Neural cell (in vitro differentiated cells): ENCODE results near the gene SAC3D1. TPM values are rescaled to one million over a fixed set of nuclear protein-coding genes. Genes with fewer than 3 reads are reported as not detected.
A peak's percentile ranks its signal among the peaks of the same experiment; 100 is the strongest.

Source experiments
- H2AFZ ChIP-seq: fragments of 200-600, 300-800 bp; sonication (generic), shearing (Covaris generic); 2 replicates; pipeline ENCODE4 v1.6.0; 2014; ENCODE audit warnings: low read depth, mild to moderate bottlenecking, antibody characterized with exemption, low read length, moderate library complexity
- H3F3A ChIP-seq: fragments of 200-600 bp; shearing (Covaris generic); 2 replicates; pipeline ENCODE4 v1.6.1; 2016; ENCODE audit warnings: mild to moderate bottlenecking, moderate library complexity, mixed read lengths, antibody characterized with exemption, low read length; ENCODE audit not compliant: insufficient read depth, poor library complexity, severe bottlenecking
- H3K27ac ChIP-seq: fragments of 200-600, 300-800 bp; sonication (generic), shearing (Covaris generic); 2 replicates; pipeline ENCODE4 v1.5.1; 2014; ENCODE audit warnings: mild to moderate bottlenecking, low read length, moderate library complexity
- H3K27me3 ChIP-seq: fragments of 300-800, 200-600 bp; sonication (generic), shearing (Covaris generic); 2 replicates; pipeline ENCODE4 v1.6.0; 2014; ENCODE audit warnings: mild to moderate bottlenecking, low read depth, low read length, moderate library complexity; ENCODE audit not compliant: insufficient read depth
- H3K36me3 ChIP-seq: fragments of 300-800, 200-600 bp; sonication (generic), shearing (Covaris generic); 2 replicates; pipeline ENCODE4 v1.5.1; 2014; ENCODE audit warnings: mild to moderate bottlenecking, antibody characterized with exemption, low read length, moderate library complexity; ENCODE audit not compliant: insufficient read depth
- H3K4me2 ChIP-seq: fragments of 300-800, 200-600 bp; sonication (generic), shearing (Covaris generic); 2 replicates; pipeline ENCODE4 v1.6.0; 2014; ENCODE audit warnings: mild to moderate bottlenecking, low read length
- H3K4me3 ChIP-seq: fragments of 300-800, 200-600 bp; sonication (generic), shearing (Covaris generic); 2 replicates; pipeline ENCODE4 v1.5.1; 2014; ENCODE audit warnings: mild to moderate bottlenecking, low read length, moderate library complexity
- H3K79me2 ChIP-seq: fragments of 200-600 bp; shearing (Covaris generic); replicated peaks from 2 replicates; pipeline ENCODE4 v1.6.0; 2014; ENCODE audit warnings: mild to moderate bottlenecking, low read length, moderate library complexity; ENCODE audit not compliant: insufficient read depth
- H3K9ac ChIP-seq: fragments of 300-800, 200-600 bp; sonication (generic), shearing (Covaris generic); 2 replicates; pipeline ENCODE4 v1.6.1; 2016; ENCODE audit warnings: mild to moderate bottlenecking, low read length, mixed read lengths
- H3K9me2 ChIP-seq: fragments of 200-600 bp; shearing (Covaris generic); 2 replicates; pipeline ENCODE4 v1.6.1; 2016; ENCODE audit warnings: mild to moderate bottlenecking, low read length, mixed read lengths; ENCODE audit not compliant: insufficient read depth
- H3K9me3 ChIP-seq: fragments of 200-600, 300-800 bp; sonication (generic), shearing (Covaris generic); 2 replicates; pipeline ENCODE4 v1.6.1; 2016; ENCODE audit warnings: mild to moderate bottlenecking, mixed run types, low read length, moderate library complexity, mixed read lengths
- H4K20me1 ChIP-seq: fragments of 200-600 bp; shearing (Covaris generic); 2 replicates; pipeline ENCODE4 v1.6.1; 2016; ENCODE audit warnings: mild to moderate bottlenecking, mixed run types; ENCODE audit not compliant: insufficient read depth
- CTCF ChIP-seq: fragments of 450-650 bp; IDR thresholded peaks from 2 replicates; pipeline ENCODE4 v1.5.1; 2014; ENCODE audit warnings: antibody characterized with exemption, mild to moderate bottlenecking, moderate library complexity; ENCODE audit not compliant: poor library complexity, severe bottlenecking
- EP300 ChIP-seq: fragments of 450-650 bp; conservative IDR thresholded peaks from 2 replicates; pipeline ENCODE4 v1.6.1; 2014; ENCODE audit warnings: antibody characterized with exemption, mild to moderate bottlenecking, moderate library complexity; ENCODE audit not compliant: poor library complexity, severe bottlenecking
- EZH2 ChIP-seq: fragments of 200-600, 300-800 bp; shearing (Covaris generic), sonication (generic); IDR thresholded peaks from 2 replicates; pipeline ENCODE4 v1.6.1; 2014; ENCODE audit warnings: antibody characterized with exemption, low read length, borderline replicate concordance, mild to moderate bottlenecking; ENCODE audit not compliant: insufficient read depth, poor library complexity, severe bottlenecking
- MXI1 ChIP-seq: fragments of 450-650 bp; conservative IDR thresholded peaks from 2 replicates; pipeline ENCODE4 v1.6.1; 2014; ENCODE audit warnings: antibody characterized with exemption, mild to moderate bottlenecking; ENCODE audit not compliant: poor library complexity, severe bottlenecking
- POLR2AphosphoS5 ChIP-seq: IDR thresholded peaks from 2 replicates; pipeline ENCODE4 v1.6.1; 2012
- RAD21 ChIP-seq: fragments of 450-650 bp; conservative IDR thresholded peaks from 2 replicates; pipeline ENCODE4 v1.6.1; 2014; ENCODE audit warnings: antibody characterized with exemption, mild to moderate bottlenecking, moderate library complexity
- SMC3 ChIP-seq: fragments of 450-650 bp; conservative IDR thresholded peaks from 2 replicates; pipeline ENCODE4 v1.6.1; 2014; ENCODE audit warnings: antibody characterized with exemption, mild to moderate bottlenecking, moderate library complexity; ENCODE audit not compliant: poor library complexity
- TAF1 ChIP-seq: IDR thresholded peaks from 2 replicates; pipeline ENCODE4 v1.6.1; 2012; ENCODE audit warnings: low read depth
- polyA plus RNA-seq: library from polyadenylated mRNA; depleted of rRNA; stranded (reverse); fragments of >200 nt; gene quantifications from 2 replicates; pipeline ENCODE4 v1.2.3, GENCODE V29; 2014
- TF ChIP-seq, protein P1 (sequence below): IDR thresholded peaks from 2 replicates; pipeline ENCODE4 v1.6.1; 2012; ENCODE audit warnings: borderline replicate concordance

SAC3D1 gene
- polyA plus RNA-seq, 1 donor from 2014 or later: 23.5 TPM

DNA sequence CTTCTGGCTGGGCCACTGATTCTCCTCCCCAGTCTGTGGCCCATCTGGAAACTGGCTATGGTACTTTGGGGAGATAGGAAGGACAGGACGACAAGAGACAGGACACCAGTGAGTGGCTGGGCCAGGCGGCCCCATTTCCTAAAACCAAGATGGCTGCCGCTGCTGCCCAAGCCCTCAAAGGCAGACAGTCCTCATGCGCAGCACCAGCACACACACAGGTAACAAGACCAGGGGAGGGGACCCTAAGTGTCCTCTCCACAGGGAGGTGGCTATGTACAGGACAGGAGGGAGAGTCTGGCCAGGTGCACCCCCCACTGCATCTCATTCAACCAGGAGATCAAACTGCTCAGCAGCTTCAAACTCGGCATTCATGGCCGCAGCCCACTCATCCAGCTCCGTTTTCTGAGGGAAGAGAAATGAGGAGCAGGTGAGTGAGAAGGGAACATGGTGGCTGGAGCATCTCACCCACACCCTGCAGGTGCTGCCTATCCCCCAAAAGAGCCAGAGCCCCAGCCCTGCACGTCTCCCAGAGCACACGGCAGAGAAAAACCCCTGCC lies 37.9 kb downstream of the SAC3D1 start:
- H3K27me3 ChIP-seq: no peaks in the 10 kb centered on the region
- H3K27ac ChIP-seq: no peak overlapping the region
- H3F3A ChIP-seq: no peaks in the 10 kb centered on the region
- H3K9me3 ChIP-seq: no peaks in the 10 kb centered on the region
- H2AFZ ChIP-seq: no peak overlapping the region
- TF ChIP-seq EP300: no peak
- no peak for TF ChIP-seq TAF1
- no peak overlapping the region for H3K9ac ChIP-seq
- no peaks in the 10 kb centered on the region for H3K36me3 ChIP-seq
- no peak overlapping the region for H3K4me3 ChIP-seq
- no peaks in the 10 kb centered on the region for H4K20me1 ChIP-seq
- H3K79me2 ChIP-seq: peaks cover 13% of the 10 kb centered on the region
- H3K4me2 ChIP-seq: no peak overlapping the region
- no peaks in the 10 kb centered on the region for H3K9me2 ChIP-seq

- TF ChIP-seq RAD21 (no peak), EZH2 (no peak), TAF1 (no peak), EP300 (no peak), POLR2AphosphoS5 (no peak), CTCF (no peak), SMC3 (no peak), MXI1 (no peak)
- TF ChIP-seq, protein P1, sequence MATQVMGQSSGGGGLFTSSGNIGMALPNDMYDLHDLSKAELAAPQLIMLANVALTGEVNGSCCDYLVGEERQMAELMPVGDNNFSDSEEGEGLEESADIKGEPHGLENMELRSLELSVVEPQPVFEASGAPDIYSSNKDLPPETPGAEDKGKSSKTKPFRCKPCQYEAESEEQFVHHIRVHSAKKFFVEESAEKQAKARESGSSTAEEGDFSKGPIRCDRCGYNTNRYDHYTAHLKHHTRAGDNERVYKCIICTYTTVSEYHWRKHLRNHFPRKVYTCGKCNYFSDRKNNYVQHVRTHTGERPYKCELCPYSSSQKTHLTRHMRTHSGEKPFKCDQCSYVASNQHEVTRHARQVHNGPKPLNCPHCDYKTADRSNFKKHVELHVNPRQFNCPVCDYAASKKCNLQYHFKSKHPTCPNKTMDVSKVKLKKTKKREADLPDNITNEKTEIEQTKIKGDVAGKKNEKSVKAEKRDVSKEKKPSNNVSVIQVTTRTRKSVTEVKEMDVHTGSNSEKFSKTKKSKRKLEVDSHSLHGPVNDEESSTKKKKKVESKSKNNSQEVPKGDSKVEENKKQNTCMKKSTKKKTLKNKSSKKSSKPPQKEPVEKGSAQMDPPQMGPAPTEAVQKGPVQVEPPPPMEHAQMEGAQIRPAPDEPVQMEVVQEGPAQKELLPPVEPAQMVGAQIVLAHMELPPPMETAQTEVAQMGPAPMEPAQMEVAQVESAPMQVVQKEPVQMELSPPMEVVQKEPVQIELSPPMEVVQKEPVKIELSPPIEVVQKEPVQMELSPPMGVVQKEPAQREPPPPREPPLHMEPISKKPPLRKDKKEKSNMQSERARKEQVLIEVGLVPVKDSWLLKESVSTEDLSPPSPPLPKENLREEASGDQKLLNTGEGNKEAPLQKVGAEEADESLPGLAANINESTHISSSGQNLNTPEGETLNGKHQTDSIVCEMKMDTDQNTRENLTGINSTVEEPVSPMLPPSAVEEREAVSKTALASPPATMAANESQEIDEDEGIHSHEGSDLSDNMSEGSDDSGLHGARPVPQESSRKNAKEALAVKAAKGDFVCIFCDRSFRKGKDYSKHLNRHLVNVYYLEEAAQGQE: no peak
- no peak overlapping the region for H2AFZ ChIP-seq
- no peaks in the 10 kb centered on the region for H3K36me3 ChIP-seq
- no peaks in the 10 kb centered on the region for H4K20me1 ChIP-seq
- H3K4me2 ChIP-seq: peak overlapping the region; percentile 6
- no peaks in the 10 kb centered on the region for H3K27me3 ChIP-seq
- no peaks in the 10 kb centered on the region for H3F3A ChIP-seq
- peaks cover 23% of the 10 kb centered on the region for H3K79me2 ChIP-seq
- no peak overlapping the region for H3K27ac ChIP-seq
- H3K4me3 ChIP-seq: peak overlapping the region; percentile 84
- no peaks in the 10 kb centered on the region for H3K9me3 ChIP-seq
- peak overlapping the region; percentile 84 for H3K9ac ChIP-seq
- H3K9me2 ChIP-seq: no peaks in the 10 kb centered on the region
Observed at GRCh38 chr11:65083134-65083833, 42.3 kb downstream of the SAC3D1 start.
